Activated CD8-positive, alpha-beta memory T cell treated with anti-CD3 and anti-CD28 coated beads for 24 hours (primary cell): ENCODE data around the gene PPCDC.
A peak's percentile ranks its signal among the peaks of the same experiment; 100 is the strongest.

Experiments used
- DNase-seq: peaks from one replicate; pipeline ENCODE4 v3.0.0-alpha.2; 2020

PPCDC gene

DNA sequence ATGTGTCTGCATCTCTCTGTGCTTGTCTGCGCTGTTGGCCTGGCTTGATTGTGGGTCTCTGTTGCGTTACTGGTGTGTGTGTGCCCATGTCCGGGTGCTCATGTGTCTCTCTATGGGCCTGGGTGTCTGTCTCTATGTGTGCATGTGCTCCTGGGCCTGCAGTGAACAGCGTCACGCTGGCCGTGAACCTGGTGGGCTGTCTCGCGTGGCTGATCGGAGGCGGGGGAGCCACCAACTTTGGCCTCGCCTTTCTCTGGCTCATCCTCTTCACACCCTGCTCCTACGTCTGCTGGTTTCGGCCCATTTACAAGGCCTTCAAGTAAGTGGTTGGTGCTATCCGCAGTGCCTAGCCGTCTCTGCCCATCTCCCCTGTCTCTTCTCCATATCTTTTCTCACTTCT is 7.0 kb upstream of the PPCDC start:
- DNase-seq, result no peak

DNA sequence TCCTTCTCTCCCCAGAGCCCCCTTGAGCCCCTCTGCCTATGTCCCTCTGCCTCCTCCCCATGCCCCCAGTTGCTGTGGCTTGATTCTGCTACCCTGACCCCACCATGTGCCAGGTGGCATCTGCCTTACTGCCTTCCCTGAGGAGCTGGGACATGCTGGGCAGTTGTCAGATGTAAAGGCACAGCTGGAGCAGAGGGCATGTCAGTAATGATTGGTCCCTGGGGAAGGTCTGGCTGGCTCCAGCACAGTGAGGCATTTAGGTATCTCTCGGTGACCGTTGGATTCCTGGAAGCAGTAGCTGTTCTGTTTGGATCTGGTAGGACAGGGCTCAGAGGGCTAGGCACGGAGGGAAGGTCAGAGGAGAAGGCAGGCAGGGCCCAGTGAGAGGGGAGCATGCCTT is 3.5 kb upstream of the PPCDC start:
- DNase-seq, result no peak

DNA sequence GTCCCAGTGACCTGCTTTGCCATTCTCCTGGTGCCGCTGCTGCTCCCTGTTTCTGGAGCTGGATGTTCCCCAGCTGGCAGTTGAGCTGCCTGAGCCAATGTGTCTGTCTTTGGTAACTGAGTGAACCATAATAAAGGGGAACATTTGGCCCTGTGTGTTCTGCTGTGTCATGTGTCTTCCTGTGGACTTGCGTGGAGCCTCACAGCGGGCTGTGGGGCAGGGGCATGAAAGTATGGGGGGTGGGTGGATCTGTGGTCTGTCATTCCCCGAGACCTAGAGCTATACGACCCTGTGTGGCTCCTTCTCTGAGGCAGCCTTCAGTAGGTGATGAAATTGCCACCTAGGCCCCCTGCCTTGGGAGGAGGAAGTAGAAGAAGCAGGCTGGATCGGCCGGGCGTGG is 2.0 kb upstream of the PPCDC start:
- no peak for DNase-seq

DNA sequence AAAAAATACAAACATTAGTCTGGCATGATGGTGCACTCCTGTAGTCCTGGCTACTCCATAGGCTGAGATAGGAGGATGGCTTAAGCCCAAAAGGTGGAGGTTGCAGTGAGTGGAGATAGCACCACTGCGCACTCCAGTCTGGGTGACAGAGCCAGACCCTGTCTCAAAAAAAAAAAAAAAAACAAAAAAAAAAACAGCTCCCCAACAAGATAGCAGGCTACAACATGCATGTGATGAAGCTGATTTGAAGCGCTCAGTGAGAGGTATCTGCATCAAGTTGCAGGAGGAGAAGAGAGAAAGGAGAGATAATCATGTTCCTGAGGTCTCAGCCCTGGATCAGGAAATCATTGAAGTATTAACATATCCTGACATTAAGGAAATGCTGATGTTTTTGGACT is 608 bp upstream of the PPCDC start:
- DNase-seq, result no peak

DNA sequence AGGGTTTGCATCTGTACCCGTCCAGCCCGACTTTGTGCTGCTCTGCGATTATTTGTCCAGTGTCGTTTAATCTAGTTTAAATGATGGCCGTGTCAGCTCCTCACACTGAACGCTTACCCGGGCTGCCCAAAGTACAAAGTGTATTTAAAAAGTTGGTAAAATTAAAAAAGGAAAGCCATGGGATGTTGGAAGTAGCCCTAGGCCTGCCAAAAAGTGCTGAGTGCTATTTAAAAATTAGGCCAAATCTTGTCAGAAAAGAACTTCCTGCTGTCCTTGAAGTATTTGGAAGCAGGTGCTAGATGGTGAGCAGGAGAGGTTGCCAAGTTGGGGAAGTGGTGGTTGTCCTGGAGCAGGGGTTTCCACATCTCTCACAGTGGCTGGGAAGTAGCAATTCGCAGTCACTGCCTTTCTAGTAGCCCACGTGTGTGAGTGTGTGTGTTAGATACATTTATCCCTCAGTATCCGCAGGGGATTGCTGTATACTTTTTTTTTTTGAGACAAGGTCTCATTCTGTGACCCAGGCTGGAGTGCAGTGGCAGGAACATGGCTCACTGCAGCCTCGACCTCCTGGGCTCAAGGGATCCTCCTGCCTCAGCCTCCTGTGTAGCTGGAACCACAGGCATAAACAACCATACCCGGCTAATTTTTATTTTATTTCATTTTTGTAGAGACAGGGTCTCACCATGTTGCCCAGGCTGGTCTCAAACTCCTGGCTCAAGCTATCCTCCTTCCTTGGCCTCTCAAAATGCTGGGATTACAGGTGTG is 664 bp downstream of the PPCDC start:
- DNase-seq, result peak; percentile 65

DNA sequence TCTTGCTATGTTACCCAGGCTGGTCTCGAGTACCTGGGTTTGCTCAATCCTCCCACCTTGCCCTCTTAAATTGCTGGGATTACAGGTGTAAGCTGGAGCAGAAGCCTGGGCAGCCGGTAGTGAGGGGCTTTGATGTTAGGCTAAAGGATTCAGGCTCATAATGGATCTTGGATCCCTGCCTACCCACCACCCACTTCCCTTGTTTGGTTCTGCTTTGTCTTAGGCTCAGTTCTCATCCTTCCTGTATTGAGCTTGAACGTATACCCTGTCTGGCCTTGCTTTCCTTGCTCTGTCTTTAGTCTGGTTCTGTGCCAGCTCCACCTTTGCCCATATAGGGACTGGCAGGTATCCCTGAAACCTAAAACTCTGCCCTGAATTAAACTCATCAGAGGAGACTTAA is 1.7 kb downstream of the PPCDC start:
- no peak for DNase-seq

DNA sequence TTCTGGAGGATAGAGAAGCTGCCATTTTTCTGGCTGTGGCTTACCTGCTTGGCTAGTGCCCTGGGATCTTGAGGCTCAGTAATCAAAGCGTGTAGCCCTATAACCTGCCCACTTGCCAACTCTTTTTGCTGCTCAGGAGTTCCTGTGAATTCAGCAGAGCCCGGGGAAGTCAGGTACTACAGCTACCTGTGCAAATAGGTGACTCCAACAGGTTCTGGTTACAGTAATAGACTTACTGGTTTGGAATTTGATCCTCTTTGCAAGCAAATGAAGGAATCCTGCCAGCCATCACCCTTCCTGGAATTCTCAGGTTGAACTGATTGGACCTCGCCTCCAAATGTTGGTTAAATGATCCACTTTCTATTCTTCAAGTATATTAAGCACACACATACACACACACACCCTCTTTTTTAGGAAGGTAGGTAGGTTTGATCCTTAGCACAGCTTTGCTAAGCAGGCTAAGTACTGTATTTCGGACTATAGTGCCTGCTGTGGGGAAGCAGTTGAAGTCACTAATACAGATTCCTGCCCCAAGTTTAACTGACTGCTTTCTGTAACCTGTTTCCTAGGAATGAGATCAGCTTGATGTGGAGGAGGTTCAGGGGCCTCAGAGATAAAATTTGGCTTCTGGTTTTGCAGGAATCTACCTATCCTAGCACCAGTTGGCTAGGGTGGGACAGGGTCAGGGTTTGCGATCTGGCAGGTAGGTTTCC is 2.3 kb downstream of the PPCDC start:
- DNase-seq, result no peak

DNA sequence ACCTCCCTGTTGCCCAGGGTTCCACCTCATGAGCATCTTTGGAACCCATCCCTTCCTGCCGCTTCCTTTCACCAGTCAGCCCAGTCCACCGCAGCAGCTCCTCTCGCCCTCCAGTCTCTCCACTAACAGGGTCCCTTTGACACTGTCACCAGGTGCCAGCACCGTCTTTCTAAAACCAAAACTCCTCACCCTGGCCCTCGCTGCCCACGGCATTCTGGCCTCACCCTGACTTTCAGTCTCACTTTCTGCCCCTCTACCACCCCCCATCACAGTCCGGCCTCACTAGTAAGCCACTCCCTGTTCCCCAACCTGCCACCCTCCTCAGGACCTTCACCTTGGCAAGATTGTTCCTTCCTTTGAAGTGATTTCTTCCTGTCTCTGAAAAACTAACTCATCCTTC is 4.2 kb downstream of the PPCDC start:
- no peak for DNase-seq

DNA sequence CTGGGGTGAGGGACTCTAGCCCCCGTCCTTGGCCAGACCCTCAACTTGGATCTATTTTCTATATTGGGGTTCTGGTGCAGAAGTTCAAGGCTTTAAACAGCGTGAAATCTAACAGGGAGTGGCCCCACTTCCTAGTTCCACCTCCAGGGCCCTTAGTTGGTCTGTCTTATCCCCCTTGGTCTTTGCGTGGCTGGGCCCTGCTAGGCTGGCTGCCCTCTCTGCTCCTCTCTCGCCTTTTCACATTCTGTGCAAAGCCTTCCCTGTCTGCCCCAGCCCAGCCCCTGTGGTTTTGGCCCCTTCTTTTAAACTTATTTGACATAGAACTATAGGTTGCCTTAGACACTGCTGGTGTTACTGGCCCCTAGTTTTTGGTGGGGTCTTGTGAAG is 5.6 kb downstream of the PPCDC start:
- DNase-seq, result no peak

DNA sequence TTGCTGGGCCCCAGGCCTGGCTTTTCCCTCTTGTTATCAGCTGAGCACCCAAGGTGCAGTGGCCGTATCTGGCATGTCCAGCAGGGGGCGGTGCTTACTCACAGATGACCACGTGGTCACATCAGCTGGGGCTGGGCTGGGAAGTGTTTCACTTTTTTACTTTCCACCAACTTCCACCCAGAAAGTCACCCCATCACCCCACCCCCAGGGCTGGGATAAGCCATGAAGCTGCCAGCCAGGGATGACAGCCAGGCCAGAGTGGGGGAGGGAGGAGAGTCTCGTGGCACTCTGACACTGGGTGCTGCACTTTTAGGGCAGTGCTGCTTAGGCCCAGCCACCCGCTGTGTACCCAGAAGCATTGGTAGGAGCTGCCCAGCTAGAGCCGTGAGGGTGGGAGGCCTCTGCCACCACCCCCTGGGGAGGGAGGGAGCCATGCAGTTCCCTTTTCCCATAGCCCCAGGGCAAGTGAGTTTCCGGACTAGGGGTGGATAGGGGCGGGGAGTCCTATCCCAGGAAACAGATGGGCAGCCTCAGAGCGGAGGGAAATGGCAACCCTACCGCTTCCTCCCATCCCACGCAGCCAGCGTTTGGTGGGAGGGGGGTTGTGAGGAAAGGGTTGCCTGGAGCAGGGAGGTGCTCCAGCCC is 6.1 kb downstream of the PPCDC start:
- peak; percentile 96 for DNase-seq

DNA sequence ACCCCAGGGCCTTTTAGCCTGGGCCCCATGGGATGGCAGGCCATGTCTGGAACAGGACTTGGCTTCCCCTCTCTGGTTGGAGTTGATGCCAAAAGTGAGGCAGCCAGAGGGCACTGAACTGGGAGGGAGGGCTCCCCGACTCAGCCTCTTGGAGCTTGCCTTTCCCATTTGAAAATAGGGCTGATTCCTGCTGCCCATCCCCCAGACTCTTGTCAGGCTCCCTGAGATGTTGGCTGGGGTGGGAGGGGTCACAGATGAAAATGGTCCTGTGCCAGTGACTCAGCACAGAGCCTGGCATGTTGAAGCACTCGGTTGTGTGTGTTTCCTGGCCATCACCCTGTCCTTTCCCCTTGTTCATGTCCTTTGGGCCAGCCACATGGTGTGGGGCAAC is 6.6 kb downstream of the PPCDC start:
- DNase-seq, result no peak

DNA sequence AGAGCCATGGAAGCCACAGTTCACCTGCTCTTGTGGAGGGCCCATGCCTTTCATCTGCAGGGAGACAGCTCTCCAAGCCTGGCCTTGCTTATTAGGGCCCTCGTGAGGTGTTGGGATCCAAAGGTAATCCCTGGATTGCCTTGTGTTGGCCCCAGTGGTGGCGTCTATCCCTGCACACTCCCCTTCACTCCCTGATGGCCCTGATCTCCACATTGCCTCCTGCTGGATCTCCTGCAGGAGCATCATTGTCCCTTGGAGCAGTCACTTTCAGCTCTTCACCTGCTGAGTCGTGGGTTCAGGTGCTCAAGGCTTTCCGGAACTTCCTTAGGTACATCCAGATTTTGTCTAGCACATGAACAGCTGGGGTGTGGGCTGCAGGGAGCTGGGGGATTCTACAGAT is 7.0 kb downstream of the PPCDC start:
- DNase-seq, result no peak

DNA sequence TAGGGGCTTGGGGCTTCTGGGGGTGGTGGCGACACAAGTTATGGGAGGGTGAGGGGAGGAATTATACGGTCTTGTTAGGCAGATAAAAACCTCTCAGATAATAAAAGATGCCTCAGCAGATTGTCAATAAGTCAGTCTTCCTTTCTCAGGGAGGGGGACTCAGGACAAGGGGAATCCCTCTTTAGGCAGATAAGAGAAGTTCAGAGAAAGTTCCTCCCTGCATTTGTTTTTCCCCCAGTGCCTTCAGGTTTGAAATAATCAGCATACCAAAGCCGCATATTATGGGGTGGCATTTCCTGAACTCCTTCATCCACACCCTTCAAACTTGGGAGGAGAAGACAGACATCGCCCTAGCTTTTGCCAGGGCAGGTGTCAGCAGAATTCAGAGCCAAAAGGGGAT is 8.5 kb downstream of the PPCDC start:
- no peak for DNase-seq

DNA sequence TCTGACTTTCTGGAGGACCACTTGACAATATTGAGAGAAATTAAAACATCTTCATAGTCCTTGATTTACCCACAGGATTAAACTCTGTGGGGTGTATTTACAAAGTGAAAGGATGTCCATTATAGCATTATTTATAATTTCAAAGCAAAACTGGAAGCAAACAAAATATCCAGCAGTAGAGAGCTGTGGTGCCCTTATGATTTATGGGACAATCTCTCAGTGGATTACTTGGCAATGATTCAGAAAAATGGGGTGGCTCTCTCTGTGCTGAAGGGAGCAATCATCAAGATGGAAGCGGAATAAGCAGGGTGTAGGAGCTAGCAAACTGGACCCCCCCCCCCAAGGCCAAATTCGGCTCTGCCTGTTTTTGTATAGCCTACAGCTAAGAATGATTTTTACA is 9.0 kb downstream of the PPCDC start:
- DNase-seq, result no peak

DNA sequence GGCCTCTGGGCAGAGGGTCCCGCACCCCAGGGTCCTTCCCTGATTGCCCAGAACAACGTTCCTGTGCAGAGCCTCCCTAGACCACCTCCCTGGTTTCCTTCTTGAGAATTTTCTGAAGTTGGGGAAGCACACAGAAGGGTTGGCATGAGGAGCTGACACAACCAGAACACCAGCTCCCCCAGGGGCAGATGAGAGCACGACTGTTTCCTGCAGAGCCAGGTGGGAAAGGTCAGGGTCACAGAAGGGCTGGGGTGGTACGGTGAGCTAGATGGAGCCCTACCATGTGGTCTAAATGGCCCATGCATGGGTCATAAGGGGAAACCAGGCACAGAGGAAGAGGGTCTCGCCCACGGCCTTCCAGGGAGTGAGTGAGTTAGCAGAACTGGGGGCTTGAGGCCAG is 10.4 kb downstream of the PPCDC start:
- no peak for DNase-seq

DNA sequence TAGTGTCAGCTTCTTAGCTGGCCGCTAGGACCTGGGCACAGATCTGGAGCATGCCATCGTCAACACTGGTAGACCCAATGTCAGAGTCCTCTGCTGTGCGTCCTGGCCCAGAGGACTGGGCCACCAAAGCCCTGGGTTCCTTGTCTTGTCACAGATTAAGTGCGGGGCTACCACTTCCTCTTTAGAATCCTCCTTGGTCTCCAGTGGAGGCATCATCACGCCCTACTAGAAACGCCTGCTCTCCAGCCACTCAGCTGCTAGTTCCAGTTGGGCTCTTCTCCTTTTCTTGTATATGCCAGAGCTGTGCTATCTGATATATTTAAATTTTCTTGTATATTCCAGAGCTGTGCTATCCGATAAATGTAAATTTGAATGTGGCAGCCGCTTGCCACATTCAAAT is 11.2 kb downstream of the PPCDC start:
- no peak for DNase-seq

DNA sequence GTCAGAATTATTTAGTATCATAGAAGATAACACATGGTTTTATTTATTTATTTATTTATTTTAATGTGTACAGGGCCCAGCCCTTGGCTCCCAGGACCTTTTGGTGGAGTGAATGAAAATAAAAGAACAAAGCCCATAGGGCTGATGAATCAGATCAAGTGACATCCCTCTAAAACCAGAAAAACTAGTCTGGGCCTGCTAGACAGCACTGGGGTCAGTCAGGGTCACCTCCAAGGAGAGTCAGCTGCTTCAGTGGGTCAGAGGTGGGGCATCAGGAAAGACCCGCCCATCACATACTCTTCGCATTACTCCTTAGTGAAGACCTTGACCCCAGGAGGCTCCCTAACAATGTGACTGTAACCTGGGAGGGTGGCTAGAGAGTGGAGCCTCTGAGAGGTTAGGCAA is 12.8 kb downstream of the PPCDC start:
- no peak for DNase-seq

DNA sequence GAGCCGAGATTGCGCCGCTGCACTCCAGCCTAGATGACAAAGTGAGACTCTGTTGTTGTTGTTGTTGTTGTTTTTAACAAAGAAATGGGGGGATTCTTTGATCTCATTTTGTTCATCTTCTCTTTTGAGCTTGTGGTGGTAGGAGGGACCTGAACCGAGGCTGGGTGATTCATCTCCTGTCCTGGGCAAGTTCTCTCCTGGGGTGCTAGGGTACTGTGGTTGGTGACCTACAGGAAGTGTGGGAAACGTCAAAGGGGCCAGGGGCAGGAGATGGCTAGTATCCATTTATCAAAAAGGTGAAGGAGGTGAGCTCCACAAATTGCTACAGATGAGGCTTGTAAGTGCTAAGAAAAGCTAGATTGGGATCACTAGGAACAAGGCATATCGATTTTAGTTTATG is 14.3 kb downstream of the PPCDC start:
- DNase-seq, result no peak

DNA sequence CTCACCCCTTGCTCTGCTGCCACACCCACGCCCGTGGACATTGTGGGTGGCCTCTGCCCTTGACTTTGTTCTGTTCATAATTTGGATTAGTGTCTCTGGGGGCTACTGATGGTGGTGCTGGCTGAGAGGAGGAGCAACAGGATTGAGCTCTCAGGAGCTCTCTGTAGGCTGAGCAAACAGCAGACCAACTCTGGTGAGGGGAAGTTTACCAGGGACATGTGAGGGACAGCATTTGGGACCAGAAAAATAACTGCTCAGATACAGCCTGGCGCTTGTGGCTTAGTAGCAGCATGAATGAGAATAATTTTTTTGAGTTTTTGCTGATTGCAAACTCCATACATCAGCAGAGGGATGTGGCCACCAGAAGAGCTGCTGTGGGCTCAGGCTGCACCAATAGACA is 14.8 kb downstream of the PPCDC start:
- DNase-seq, result no peak

DNA sequence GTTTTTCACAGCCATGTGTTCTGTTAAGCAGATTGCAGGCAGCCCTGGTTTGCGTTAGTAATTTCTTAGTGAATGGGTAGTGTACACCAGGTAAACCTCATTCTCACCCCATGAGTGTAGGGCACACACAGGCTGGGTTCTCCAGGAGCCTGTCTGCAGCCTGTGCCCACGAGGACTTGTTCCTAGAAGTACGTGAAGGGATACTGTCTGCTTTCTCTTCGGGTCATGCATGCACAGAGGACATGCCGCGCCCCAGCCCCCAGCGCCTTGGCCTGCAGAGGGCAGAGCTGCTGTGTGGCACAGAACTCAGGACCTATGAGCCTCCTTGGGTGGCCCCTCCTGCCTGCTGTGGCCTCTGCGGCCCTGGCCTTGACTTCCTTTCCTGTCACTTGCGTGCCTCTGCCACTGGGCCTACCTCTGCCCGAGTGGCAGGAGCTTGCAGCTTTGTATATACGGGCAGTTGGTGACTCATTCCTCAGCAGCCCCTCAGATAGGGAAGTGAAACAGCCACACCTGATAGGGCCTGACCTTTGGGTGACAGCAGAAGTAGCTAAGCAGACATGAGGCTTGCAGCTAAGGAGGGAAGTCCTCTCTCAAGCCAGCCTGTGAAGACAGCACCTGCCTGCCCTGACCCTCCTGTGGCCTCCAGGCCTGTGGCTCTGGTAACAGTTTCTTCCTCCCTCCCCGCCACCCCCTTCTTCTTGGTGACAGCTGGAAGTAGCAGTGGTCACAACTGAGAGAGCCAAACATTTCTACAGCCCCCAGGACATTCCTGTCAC is 19.5 kb downstream of the PPCDC start:
- peak; percentile 83 for DNase-seq

DNA sequence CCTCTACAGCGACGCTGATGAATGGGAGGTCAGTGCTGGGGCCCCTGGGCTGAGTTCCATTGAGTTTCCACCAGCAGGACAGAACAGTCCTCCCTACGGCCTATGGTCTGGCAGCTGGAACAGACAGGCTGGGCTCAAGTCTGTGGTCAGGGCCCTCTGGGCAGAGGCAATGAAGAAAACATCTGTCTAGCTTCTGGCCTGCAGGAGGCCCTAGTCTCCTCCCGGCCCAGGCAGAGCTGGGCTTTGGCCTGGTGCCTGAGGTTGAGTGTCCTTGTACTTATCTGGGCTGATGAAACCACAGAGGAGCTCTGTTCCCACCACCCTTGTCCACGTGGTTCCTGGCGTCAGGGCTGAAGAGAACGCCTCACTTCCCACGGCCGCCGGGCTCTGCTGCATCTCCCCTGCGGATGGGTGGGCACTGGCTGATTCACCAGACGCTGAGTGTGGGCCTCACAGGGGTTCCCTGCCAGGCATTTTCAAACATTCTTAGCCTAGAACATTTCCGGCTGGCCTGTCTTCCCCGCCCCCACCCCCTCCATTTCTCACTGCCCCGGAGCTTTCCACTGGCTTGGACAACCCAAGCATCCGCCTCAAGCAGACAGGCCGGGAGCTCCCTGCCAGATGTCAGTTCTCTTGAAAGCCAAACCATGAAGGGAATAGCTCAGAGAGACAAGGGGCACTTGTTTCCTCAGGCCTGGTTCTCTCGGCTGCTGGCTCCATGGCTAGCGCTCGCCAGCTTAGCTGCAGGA is 20.3 kb downstream of the PPCDC start:
- no peak for DNase-seq

DNA sequence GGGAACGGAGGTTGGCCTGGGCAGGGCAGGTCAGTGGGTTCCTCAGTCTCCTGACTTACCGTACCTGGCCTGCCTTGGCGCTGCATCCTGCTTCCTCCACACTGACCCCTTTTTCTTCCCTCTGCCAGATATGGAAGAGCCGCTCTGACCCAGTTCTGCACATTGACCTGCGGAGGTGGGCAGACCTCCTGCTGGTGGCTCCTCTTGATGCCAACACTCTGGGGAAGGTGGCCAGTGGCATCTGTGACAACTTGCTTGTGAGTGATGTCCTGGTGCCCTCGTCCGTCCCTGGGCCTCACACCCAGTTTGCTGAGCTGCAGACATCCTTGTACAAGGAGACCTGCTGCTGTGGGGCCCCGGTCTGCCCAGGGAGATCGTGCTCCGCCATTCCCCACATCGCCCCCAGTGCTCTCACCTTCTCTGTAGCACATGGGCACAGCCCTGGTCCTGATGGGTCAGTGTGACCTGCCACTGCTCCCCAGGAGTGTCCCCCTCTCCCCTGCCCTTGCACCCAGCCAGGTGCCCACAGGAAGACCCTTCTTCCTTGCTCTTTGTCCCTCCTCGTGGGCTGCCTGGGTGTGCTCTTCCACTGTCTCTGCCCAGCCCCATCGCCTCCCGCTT is 21.0 kb downstream of the PPCDC start:
- DNase-seq, result no peak
